ENCODE data around the gene IGFBP6.

The IGFBP6 gene, protein sequence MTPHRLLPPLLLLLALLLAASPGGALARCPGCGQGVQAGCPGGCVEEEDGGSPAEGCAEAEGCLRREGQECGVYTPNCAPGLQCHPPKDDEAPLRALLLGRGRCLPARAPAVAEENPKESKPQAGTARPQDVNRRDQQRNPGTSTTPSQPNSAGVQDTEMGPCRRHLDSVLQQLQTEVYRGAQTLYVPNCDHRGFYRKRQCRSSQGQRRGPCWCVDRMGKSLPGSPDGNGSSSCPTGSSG

DNA sequence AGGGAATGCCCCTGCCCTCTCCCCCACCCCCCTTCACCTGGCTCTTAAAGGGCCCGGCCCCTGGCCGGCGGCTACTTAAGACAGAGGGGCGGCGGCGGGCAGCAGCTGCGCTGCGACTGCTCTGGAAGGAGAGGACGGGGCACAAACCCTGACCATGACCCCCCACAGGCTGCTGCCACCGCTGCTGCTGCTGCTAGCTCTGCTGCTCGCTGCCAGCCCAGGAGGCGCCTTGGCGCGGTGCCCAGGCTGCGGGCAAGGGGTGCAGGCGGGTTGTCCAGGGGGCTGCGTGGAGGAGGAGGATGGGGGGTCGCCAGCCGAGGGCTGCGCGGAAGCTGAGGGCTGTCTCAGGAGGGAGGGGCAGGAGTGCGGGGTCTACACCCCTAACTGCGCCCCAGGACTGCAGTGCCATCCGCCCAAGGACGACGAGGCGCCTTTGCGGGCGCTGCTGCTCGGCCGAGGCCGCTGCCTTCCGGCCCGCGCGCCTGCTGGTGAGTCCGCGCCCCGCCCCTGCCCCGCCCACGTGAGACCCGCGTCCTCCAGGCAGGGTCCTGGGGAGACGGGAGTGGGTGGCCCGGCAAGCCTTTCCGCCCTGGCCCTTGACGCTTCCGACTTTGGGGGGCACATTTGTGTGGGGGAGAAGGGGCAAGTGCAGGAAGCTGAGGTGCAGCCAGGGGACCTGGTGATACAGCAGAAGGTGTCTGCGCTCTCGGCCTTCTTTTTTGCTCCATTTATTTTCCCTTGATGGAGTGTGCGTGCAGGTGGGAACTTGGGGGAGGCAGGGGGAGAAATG lies at the start of gene IGFBP6:
IGFBP6 (plus strand) TSS at position 104 of the 790 bp plus-strand sequence; CDS start at position 155, 51 bp downstream.
- FAIRE-seq: no peak

DNA sequence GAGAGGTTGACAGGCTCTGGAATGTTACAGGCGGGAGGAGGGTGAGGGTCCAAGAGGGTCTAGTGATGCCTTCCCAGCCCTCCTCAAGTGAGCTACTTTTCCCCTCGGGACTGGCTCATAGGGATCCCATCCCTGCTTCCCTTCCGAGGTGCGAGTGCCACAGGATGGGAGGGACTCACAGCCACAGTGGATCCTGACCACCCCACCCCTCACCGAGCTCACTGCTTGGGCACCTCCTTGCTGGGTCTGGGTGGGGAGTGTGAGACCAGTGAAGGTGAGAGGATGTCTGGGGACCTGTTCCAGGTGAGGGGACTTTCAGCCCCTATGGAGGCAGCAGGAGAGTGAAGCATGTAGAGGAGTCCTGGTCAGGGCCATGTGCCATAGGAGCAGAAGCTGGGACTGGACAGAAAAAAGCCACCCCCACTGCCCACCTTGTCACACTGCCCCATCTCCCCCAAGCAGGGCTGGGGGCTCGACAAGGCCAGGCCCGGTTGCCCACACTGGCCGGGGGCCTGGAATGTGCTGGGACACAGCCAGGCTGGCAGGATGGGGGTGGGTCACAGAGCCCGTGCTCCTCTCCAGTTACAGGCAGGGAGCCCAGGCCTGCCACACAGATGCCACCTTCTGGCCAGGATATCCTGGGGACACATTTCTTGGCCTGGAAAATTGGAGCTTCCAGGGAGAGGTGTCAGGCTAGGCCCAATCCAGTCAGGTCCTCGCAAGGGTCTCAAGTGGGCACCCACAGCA lies 49.3 kb upstream of the IGFBP6 start:
- FAIRE-seq: no peak

DNA sequence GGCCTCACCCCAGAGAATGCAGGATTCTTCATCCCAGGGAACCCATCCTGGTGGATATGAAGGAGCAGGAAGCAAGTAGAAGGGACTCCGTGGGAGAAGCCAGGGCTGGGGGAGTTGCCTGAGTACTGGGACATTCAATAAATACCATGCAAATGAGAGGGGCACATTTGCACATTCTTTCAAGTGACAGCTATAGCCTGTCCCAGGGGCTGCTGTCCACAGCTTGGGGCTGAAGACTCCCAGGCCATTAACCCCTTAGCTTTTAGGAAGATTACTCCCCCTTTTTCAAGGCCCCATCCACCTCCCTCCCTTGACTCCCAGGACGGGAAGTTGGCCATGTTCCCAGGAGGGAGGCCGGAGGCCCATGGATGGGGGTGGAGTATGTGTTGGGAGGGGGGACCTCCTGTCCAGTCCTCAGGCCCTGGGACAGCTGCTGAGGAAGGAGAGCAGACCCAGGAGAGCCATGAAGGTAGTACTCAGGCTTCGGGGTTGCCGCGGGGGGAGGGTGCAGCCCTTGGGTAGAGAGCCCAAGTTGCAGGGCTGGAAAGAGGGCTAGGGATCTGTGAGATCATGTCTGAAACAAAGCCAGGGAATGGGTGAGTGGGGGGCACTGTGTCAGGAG lies 48.6 kb upstream of the IGFBP6 start:
- no peak for FAIRE-seq

DNA sequence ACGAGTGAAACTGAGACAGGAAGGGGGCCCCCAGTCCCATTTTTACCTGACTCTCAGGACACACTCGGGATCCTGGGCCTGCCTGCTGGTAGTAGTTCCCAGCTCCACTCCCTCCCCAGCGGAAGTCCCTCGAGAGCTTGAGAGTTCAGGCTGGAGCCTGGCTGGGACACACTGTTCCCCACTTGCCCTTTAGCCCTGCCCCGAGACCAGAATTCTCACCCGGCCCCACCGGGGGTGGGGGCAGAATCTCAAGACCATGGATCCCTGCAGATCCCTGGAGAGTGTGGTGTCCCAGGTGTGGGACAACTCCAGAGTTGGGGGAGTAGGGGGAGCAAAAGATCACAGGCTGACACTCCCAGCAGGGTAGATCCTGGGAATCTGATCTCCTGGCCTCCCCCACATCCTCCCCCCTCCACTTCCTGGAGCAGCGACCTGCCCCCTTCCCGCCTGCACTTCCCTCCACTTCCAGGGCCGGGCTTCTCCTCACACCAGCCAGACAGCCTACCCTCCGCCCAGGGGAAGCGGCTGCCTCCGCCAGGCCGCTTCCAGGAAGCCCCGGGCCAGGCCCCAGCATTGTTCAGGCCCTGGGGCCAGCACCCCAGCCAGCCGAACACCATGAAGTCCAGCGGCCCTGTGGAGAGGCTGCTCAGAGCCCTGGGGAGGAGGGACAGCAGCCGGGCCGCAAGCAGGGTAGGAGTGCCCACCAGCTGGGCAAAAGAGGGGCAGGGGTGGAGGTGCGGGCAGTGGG lies 47.7 kb upstream of the IGFBP6 start, which contains the start of gene TNS2:
TNS2 (plus strand) TSS at position 495 of the 748 bp plus-strand sequence; CDS start at position 616, 121 bp downstream.
- FAIRE-seq: no peak

DNA sequence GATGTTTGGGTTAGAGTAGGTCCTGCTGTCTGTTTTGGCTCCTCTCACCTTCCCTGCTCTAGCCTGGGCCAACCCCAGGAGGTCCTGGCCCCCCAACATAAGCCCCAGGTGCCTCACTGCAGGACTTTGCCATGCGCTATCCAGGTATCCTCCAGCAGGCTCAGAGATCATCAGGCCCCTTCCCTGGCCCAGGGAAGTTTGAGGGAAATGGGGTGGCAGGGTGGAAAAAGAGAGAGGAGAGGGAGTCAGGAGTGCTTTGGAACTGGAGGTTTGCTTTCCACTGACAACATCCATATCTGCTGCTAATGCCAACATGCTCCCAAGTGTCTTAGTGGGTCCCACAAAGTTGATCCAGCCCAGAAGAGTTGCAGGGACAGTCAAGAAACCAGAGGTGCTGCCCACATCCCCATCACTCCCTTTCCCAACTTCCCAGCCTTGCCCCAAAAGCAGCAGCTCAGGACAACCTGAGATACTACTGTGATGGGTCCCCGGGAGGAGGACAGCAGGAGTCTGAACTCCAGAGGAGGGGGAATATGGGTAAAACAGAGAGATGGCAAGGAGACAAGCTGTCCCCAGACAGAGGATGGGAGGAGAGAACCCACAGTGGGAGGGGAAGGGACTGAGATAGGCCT lies 46.9 kb upstream of the IGFBP6 start:
- FAIRE-seq: no peak

DNA sequence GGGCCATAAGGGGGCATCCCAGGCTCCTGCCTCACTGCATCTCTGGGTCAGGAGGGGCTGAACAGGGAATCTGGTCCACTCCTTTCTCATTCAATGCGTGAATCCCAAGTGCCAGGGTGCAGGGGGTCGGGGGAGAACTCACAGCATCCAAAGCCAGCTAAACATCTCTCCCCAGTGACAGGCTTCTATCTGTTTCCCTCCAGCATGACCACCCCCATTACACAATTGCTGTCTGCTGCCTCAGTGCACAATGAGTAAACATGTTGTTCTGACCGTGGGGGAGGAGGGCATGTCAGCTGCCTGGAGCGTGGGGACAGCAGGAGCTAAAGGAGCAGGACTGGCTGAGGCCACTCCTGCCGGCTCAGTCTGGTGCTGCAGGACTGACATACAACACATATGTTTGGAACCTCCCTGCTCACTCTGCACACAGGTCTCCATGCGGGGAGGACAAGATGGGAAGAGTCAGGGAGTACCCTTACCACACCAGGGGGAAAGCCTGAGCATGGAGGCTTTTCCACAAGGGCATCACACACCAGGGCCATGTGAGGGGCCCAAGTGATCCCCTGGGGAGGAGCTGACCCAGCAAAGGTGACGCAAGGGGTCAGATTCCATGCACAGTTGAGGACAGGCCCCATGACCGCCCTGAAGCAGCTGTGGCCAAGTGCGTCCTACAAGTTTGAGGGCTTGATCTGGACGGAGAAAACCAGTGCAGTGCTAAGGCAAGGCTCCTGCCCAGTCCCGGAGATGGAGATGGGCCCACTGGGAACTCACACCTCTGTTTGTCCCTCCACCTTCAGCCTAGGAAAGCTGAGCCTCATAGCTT lies 46.2 kb upstream of the IGFBP6 start:
- no peak for FAIRE-seq

DNA sequence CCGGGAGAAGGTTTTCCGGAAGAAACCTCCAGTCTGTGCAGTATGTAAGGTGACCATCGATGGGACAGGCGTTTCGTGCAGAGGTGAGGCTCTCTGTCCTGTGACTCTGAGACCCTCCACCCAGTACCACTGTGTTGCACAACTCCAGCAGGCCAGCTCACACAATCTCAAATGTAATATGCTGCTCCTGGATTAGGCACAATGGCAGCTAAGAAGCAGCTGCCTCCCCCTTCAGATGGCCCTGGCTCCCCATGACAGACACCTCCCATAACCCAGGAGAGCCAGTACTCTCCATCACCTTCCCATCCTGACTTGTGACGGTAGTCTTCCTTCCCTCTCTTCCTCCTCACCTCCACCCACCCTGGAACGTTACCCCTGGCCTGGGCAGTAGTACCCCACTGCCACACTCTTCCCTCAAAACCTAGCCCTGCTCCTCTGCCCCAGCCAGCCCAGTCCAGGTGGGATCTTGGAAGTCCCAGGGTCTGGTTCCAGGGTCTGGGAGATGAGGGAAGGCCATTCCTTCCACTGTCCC lies 45.5 kb upstream of the IGFBP6 start:
- FAIRE-seq: no peak

DNA sequence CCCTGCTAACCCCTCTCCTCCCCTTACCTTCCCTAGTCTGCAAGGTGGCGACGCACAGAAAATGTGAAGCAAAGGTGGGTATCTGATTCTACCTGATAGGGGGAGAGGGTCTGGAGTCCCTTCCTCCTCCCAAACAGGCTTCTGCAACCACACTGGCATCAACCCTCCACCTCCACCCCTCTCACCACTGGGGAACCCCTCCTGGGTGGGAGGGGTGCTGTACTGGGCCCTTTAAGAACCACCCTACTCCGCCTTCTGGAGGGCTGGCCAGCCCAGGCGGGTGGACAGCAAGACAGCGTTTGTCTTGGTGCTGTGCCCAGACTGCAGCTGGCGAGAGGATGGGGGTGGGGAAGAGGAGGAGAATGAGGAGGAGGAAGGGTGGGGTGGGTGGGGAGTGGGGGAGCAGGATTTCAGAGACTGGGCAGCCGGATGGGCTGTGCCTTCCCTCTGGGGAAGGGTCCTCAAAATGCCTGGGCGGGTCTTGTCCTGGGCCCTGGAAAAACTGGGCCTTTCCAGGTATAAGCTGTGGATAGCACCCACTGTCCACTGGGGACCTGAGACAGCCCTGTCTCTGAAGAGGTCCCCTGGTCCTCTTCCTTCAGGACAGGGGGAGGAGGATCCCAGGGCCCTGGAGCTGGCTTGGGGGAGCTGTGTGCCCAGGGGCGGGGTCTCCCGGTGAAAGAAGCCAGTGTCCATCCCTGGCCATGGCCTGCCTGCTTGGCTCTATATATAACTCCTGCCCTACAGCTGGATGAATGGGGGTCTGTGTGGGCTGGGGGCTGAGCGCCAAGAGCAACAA lies 44.8 kb upstream of the IGFBP6 start:
- no peak for FAIRE-seq

DNA sequence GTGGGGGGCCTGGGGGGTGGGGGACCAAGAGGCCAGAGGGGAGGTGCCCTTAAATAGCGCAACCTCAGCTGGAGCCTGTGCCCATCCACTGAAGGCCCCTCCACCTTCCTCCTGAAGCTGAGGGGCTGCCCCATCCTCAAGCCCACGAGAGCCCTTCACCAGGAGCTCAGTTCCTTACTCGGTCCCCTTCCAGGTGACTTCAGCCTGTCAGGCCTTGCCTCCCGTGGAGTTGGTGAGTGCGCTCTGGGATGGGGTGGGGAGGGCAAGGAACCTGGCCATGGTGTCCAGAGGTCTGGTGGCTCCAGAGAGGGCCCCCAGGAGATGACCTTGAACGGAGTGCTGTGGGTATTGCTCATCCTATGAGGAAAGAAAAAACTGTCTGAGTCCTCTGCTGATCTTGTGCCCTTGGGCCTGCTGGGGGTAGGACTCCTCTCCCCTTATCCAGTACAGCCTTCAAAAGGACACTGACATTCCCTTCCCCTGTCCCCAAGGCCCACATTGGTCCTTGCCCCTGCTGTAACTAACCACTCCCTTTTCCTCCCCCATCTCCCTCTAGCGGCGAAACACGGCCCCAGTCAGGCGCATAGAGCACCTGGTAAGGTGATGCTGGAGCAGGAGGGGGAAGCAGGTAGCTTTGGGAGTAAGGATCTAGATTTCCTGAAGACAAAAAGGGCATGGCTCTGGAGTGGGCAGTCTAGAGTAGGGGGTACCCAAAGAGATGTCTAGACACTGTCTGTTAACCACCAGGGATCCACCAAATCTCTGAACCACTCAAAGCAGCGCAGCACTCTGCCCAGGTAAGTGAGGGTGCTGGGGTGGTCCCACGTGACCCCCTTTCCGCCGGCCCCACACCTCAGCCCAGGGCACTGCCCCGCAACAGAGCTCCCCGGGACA lies 44.0 kb upstream of the IGFBP6 start:
- no peak for FAIRE-seq

DNA sequence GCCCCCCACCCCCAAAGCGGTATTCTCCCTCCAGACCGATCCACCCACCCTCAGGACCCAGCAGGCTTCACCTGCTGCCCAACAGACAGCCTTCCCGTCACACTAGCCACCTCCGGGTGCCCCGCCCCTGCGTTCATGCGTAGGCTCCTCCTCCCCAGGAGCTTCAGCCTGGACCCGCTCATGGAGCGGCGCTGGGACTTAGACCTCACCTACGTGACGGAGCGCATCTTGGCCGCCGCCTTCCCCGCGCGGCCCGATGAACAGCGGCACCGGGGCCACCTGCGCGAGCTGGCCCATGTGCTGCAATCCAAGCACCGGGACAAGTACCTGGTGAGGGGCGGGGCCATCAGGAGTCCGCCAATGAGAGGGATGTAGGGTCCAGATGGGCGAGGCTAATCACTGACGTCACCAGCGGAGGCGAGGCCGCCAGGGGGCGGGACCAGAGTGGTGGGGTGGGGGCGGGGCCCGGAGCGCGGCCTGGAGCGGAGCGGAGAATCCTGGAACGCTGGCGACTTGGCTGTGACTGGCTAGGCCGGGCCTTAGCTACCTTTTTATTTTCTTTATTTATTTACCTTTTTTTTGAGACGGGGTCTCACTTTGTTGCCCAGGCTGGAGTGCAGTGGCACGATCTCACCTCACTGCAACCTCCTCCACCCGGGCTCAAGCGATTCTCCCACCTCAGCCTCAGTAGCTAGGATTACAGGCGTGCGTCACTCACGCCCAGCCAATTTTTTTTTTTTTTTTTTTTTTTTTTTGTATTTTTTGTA lies 43.2 kb upstream of the IGFBP6 start:
- no peak for FAIRE-seq

DNA sequence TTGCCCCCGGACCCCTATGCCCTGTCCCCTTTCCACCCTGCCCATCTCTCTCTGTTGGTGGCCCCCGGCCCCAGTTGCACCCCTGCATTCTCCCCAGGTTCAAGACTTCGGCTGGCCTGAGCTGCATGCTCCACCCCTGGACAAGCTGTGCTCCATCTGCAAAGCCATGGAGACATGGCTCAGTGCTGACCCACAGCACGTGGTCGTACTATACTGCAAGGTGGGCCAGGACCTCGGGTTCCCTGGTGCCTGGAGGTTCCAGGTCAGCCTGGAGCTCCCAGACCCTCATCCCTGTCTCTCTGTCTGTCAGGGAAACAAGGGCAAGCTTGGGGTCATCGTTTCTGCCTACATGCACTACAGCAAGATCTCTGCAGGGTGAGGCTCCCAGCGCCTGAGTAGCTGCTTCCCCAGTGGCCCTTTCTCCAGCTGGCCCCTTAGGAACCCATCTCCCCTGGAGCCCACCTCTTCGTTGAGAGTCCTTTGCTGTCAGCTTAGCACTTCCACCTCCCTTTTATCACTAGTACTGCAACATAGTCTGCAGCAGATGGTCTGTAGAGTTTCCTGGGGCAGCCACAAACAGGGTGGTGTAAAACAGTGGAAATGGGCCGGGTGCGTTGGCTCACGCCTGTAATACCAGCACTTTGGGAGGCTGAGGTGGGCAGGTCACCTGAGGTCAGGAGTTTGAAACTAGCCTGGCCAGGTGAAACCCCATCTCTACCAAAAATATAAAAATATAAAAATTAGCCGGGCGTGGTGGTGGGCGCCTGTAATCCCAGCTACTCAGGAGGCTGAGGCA lies 41.8 kb upstream of the IGFBP6 start:
- no peak for FAIRE-seq

DNA sequence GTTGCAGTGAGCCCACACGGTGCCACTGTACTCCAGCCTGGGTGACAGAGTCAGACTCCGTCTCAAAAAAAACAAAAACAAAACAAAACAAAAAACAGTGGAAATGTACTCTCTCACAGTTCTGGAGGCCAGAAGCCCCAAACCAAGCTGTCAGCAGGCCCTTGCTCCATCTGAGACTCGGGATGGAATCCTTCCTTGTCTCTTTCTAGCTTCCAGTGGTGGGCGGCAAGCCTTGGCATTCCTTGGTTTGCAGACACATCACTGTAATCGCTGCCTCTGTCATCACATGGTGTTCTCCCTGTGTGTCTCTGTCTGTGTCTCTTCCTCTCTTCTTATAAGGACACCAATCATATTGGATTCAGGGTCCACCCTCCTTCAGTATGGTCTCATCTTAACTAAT lies 41.2 kb upstream of the IGFBP6 start:
- no peak for FAIRE-seq

DNA sequence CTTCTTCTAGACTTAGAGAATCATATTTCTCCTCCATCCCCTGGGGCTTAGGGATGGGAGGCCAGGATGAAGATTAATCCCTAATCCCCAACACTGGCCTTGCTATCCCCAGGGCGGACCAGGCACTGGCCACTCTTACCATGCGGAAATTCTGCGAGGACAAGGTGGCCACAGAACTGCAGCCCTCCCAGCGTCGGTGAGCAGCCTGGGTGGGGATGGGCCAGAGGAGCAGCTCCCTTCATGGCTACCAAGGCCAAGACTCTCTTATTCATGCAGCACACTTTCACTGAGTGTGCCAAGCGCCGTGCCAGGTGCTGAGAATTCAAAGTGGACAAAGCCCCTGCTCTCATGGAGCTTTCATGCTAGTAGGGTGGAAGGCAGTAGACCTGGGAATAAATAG lies 40.6 kb upstream of the IGFBP6 start:
- FAIRE-seq: no peak

DNA sequence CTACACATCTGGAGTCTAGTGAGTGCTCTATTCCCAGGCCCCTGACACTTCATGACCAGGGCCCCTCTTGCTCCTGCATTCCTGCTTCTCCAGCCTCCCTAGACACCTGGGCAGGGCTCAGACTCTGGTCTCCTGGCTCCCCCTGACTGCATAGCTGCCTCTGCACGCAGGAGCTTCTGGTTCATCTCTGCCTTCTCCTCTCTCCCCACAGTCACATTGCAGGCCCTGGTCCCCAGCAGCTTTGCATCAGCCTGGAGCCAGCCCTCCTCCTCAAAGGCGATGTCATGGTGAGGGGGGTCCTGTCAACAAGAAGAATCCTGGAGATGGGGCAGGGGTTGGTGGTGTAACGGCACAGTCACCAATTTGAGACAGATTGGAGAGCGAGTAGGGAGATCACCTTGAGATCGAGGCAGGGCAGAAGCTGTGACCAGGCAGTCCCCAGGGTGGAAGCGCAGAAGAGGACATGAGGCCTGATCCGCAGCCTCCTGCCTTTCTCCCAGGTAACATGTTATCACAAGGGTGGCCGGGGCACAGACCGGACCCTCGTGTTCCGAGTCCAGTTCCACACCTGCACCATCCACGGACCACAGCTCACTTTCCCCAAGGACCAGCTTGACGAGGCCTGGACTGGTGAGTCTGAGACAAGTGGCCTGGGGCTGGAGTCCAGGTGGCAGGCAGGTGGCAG lies 39.5 kb upstream of the IGFBP6 start:
- FAIRE-seq: no peak

DNA sequence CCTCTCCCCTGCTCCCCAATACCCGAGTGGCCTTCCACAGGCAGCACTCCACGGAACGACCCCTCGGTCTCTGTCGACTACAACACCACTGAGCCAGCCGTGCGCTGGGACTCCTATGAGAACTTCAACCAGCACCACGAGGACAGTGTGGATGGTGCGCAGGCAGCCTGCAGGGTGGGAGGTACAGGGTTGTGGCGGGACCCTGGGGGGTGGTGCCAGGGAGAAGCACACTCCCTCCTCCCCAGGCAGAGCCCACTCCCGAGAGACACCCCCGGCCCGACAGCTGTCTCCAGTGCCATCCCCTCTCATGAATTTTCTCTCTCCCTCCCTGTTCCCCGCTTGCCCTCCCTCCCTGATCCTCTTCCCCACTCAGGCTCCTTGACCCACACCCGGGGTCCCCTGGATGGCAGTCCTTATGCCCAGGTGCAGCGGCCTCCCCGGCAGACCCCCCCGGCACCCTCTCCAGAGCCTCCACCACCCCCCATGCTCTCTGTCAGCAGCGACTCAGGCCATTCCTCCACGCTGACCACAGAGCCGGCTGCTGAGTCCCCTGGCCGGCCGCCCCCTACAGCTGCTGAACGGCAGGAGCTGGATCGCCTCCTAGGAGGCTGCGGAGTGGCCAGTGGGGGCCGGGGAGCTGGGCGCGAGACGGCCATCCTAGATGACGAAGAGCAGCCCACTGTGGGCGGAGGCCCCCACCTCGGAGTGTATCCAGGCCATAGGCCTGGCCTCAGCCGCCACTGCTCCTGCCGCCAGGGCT lies 38.6 kb upstream of the IGFBP6 start:
- no peak for FAIRE-seq
